Karpas-422 (cell line): ENCODE results near the gene RNF20. TPM values are rescaled to one million over a fixed set of nuclear protein-coding genes. Genes with fewer than 3 reads are reported as not detected.

Source experiments
- DNase-seq: peaks from one replicate; pipeline ENCODE4 v3.0.0-alpha.2; 2015
- H2AFZ ChIP-seq: fragments of 200-600 bp; sonication (generic); 2 replicates; pipeline ENCODE4 v1.6.1; 2014; ENCODE audit warnings: antibody characterized with exemption, low read length, mixed read lengths
- H3K27ac ChIP-seq: fragments of 200-600 bp; sonication (generic); 2 replicates; pipeline ENCODE4 v1.5.1; 2014; ENCODE audit warnings: mild to moderate bottlenecking, low read length, moderate library complexity
- H3K27me3 ChIP-seq: fragments of 200-600 bp; sonication (generic); 2 replicates; pipeline ENCODE4 v1.6.1; 2014; ENCODE audit warnings: low read length, mixed read lengths
- H3K36me3 ChIP-seq: fragments of 200-600 bp; sonication (generic); 2 replicates; pipeline ENCODE4 v1.6.1; 2014; ENCODE audit warnings: low read length, mixed read lengths; ENCODE audit not compliant: insufficient read depth
- H3K4me1 ChIP-seq: fragments of 200-600 bp; sonication (generic); 2 replicates; pipeline ENCODE4 v1.6.1; 2014; ENCODE audit warnings: mild to moderate bottlenecking, low read length, mixed read lengths
- H3K4me2 ChIP-seq: fragments of 200-600 bp; sonication (generic); 2 replicates; pipeline ENCODE4 v1.6.1; 2014; ENCODE audit warnings: low read length, low read depth, mild to moderate bottlenecking; ENCODE audit not compliant: poor library complexity, severe bottlenecking
- H3K4me3 ChIP-seq: fragments of 200-600 bp; sonication (generic); 2 replicates; pipeline ENCODE4 v1.5.1; 2014; ENCODE audit warnings: mild to moderate bottlenecking, antibody characterized with exemption, low read length, mixed read lengths
- H3K79me2 ChIP-seq: fragments of 200-600 bp; sonication (generic); 2 replicates; pipeline ENCODE4 v1.6.1; 2014; ENCODE audit warnings: mild to moderate bottlenecking, low read length, mixed read lengths
- H3K9ac ChIP-seq: fragments of 200-600 bp; sonication (generic); 2 replicates; pipeline ENCODE4 v1.6.0; 2014; ENCODE audit warnings: low read length
- H3K9me2 ChIP-seq: fragments of 200-600 bp; sonication (generic), shearing (Covaris generic); replicated peaks from 2 replicates; pipeline ENCODE4 v1.6.0; 2014; ENCODE audit warnings: mild to moderate bottlenecking, low read length, moderate library complexity; ENCODE audit not compliant: insufficient read depth
- H3K9me3 ChIP-seq: fragments of 300-700, 200-600 bp; sonication (generic); 2 replicates; pipeline ENCODE4 v1.6.1; 2014; ENCODE audit warnings: low read length, mixed read lengths
- H4K20me1 ChIP-seq: fragments of 200-600 bp; sonication (generic); 2 replicates; pipeline ENCODE4 v1.6.1; 2014; ENCODE audit warnings: mild to moderate bottlenecking, antibody characterized with exemption, low read length, low read depth; ENCODE audit not compliant: insufficient read depth
- small RNA-seq: library from RNA; depleted of rRNA; stranded (forward); fragments of <200 nt; gene quantifications from one replicate; pipeline ENCODE3, GENCODE V24; 2014
- total RNA-seq: library from RNA; depleted of rRNA; stranded (reverse); fragments of >200 nt; shearing (Covaris generic); gene quantifications from 2 replicates; pipeline ENCODE4 v1.2.3, GENCODE V29; 2014; ENCODE audit warnings: low replicate concordance; rRNA removed

The RNF20 gene
- total RNA-seq, 1 experiment from 2014 or later = 12.0 TPM

DNA sequence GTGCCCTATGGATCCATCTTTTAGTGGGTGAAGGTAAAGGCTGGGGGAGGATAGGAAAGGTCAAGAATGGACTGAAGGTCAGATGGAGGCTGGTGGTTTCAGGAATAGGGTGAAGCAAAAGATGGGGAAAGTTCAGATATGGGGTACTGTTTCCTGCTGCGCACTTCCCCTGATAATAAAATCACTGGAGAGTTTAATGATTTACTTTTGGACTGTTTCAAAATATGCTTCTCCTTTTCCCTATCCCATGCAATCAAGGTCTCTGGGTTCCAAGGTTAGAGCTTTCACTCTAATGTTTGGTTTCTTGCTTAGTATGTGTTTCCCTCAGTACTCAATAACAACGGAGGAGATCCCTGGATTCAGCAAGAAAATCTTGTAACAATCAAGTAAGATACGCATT, 71.9 kb downstream of the RNF20 start:
- no peak overlapping the region for H3K4me3 ChIP-seq
- no peak overlapping the region for H3K9ac ChIP-seq
- no peaks in the 10 kb centered on the region for H3K9me2 ChIP-seq
- no peak overlapping the region for H3K4me2 ChIP-seq
- H3K9me3 ChIP-seq = no peaks in the 10 kb centered on the region
- no peaks in the 10 kb centered on the region for H3K79me2 ChIP-seq
- H4K20me1 ChIP-seq = no peaks in the 10 kb centered on the region
- H2AFZ ChIP-seq = no peak overlapping the region
- no peak for DNase-seq
- H3K27me3 ChIP-seq = no peaks in the 10 kb centered on the region
- H3K4me1 ChIP-seq = 0 out of 2 replicates have a peak, but pooled peaks cover 2% of the 10 kb centered on the region
- no peak overlapping the region for H3K27ac ChIP-seq
- H3K36me3 ChIP-seq = no peaks in the 10 kb centered on the region

Small RNA genes lying within 50 kb of the gene (small RNA-seq; reads per million reads assigned to genes)
- not detected for gene AL353621.1

Other genes starting within 250 kb of the RNF20 start
- 0.19 TPM in 1 of 2 replicates, not detected in the other for gene BAAT, start 148.8 kb upstream of the RNF20 start, total RNA-seq
- 8.2 and 16.3 TPM in 2 replicates for gene MRPL50, start 135.2 kb upstream of the RNF20 start, total RNA-seq
- 15.3 and 15.5 TPM in 2 replicates for gene ZNF189, start 135.0 kb upstream of the RNF20 start, total RNA-seq
- gene ALDOB, start 98.1 kb upstream of the RNF20 start, total RNA-seq = not detected in 2 replicates
- not detected in 2 replicates for gene PPP3R2, start 61.1 kb downstream of the RNF20 start, total RNA-seq
- gene GRIN3A, start 204.8 kb downstream of the RNF20 start, total RNA-seq = not detected in 2 replicates